Left renal cortex interstitium (tissue), 4 donors: ENCODE data around the gene CCM2L. TPM values are rescaled to one million over a fixed set of nuclear protein-coding genes. Genes with fewer than 3 reads are reported as not detected.
A peak's percentile ranks its signal among the peaks of the same experiment; 100 is the strongest.

ENCODE experiments used
- DNase-seq, 4 donors: peaks; one replicate each; pipeline ENCODE4 v3.0.0-alpha.2; 2013; ENCODE audit warnings: low read depth in 4 of 4, low spot score in 2 of 4, missing footprints in 1 of 4
- polyA plus RNA-seq, 4 donors: library from polyadenylated mRNA; unstranded; fragments of 120-200 nt; gene quantifications; one replicate each; pipeline ENCODE4 v1.2.1, GENCODE V29; 2013; ENCODE audit not compliant: insufficient read length in 4 of 4

The CCM2L gene
- polyA plus RNA-seq, 4 donors = 6.6 to 8.5 (median 7.9) TPM

DNA sequence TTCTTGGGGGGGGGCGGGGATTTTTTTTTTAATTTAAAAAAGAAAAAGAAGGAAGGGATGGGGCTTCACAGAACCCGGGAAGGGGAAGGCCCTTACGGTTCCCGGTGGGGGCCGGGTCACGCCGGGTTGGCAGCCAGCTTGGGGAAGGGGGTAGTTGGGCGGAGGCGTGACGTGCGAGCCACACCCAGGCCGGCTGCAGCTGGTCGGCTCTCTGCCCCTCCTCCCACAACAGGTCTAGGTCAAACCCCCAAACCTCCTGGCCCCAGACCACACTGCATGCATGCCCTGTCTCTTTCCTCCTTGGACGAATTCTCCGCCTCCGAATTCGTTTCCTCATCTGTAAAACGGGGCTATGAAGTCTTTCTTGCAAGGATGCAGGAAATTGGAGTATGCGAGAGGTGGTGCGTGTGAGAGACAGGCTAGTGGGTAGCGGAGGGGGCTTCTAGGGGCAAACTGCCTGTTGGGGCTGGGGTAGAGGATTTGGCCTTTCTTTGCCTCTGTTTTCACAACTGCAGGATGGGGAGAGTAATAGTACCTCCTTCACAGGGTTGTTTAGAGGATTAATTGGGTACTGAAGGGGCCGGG lies 42.6 kb downstream of the CCM2L start:
- no peak for DNase-seq

GRCh38 chr20:32053648-32054047 lies 43.4 kb downstream of the CCM2L start:
- no peak for DNase-seq

DNA sequence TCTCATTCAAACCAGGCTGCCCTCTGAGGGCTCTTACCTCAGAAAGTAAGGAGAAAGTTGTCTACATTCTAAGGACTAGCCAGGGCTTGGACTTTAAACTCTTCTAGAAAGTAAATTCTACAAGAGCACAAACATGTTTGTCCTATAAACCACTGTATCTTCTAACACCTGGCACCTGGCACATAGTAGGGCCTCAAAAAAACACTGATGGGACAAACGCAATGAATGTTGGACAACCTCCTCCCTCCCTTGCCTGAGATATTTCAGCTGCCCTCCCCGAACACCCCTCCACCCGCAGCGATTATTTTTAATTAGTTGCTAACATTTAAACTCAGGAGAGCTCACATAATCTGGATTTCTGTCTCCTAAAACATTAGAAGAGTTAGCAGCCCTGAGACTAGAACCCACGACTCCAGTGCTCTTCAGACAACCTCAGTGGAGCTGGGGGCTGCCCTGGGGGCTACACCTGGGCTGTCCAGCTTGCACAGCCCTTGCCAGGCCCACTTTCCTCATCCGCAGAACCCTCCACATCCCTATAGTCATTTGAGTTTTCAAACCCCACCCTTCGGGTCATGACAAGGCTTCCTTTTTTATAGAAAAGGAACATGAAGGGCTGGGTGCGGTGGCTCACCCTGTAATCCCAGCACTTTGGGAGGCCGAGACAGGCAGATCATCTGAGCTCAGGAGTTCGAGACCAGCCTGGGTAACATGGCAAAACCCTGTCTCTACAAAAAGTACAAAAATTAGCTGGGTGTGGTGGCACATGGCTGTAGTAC lies 46.7 kb downstream of the CCM2L start:
- DNase-seq = no peak

DNA sequence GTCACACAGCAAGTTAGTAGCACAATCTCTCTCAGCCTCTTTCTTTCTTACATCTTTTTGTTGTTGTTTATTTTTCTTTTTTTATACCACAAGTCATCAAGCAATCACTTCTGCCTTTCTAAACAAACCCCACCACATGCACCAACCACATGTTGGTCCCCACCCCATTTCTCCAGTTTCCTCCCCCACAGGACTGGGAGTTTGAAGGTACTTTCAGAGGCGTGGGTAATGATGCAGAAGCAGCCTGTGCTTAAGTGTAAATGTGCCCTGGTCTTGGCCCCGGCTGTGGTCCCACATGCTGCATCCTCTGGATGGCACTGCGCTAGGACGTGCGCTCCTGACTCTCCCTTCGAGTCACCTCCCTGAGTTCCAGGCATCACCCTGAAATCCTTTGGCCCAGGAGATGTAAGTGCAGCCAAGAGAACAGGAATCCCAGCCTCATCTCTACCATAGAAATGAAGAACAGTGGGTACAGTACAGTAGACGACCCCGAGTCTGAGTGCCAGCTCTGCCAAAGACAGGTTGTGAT lies 47.5 kb downstream of the CCM2L start:
- no peak for DNase-seq

GRCh38 chr20:32059189-32059588 lies 49.0 kb downstream of the CCM2L start:
- DNase-seq = no peak

- DNase-seq = no peak
Observed at GRCh38 chr20:32062776-32063170, 52.5 kb downstream of the CCM2L start.

DNA sequence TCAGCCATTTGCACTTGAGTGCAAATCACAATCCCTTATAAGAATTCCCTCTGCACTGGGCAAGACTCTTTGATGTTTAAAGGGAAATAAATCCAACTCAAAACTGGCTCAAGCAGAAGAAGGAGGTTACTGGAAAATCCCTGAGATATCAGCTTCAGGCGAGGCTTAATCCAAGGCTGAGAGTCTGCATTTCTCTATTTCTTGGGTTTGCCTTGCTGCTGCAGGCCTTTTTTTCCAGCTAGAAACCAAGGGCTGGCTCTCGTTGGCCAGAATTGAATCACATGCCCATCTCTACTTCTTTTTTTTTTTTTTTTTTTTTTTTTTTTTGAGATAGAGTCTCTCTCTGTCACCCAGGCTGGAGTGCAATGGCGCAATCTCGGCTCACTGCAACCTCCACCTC lies 53.5 kb downstream of the CCM2L start:
- DNase-seq = no peak

DNA sequence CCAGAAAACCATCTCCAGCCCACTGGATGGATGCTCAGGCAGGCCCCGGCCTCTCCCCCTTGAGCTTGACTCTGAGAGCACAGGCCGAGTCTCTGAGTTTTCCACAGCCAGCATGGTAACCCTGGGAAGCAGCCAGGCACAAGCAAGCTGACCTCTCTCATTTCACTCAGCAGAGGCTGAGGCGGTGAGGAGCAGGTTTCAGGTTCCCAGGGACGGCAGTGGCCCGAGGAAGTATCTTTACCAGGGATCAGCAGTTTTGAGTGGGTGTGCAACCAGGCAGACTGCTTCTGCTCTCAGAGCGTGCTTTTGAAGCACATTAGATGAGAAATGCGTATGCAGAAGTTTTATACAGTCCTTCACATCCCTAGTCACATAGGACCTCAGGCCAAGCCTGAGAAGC lies 54.4 kb downstream of the CCM2L start:
- DNase-seq = peak in 2 of 4 donors; percentile 32 to 37

GRCh38 chr20:32067234-32067821 lies 57.1 kb downstream of the CCM2L start:
- DNase-seq = no peak

GRCh38 chr20:32068174-32068573 lies 57.9 kb downstream of the CCM2L start:
- no peak for DNase-seq

DNA sequence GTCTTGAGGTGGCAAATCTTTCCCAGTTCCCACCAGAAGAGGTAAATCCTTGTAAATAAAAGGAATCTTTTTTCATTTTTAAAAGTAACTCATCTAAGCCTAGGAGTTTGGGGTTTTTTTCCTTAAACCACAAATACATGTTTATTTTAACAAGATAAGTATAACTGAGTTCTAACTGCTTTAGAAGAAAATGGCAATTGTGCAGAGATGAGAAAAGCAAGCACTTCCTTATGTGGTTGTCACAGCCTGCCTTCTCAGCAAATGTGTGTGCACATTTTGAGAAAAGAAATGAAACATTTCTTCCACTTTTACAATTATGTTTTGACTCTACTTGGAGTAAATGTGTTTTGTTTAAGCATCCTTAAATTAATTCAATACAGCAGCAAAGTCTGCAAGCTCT lies 59.5 kb downstream of the CCM2L start:
- DNase-seq = no peak

GRCh38 chr20:32070282-32070681 lies 60.0 kb downstream of the CCM2L start:
- no peak for DNase-seq

- no peak for DNase-seq
Observed at GRCh38 chr20:32070690-32071213, 60.5 kb downstream of the CCM2L start.

GRCh38 chr20:32071395-32072167 lies 61.3 kb downstream of the CCM2L start:
- no peak for DNase-seq

- DNase-seq = no peak
Observed at GRCh38 chr20:32072168-32072750, 62.0 kb downstream of the CCM2L start.

DNA sequence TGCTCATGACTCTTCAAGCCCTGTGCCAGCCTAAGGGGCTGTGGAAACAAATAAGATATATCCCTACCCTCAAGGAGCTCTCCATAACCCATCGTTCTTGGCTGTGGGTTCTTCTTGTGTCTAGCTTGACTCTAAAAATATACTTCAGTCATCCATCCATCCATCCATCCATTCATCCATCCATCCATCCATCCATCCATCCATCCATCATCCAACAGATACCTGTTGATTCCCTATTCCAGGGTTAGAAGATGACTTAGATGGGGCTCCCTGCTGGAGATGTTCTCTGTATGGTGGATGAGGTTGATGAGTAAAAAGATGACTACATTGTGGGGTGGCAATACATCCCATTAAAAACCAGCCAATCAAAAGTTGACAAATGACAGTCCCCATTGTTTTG lies 65.3 kb downstream of the CCM2L start:
- DNase-seq = no peak

GRCh38 chr20:32077190-32077589 lies 67.0 kb downstream of the CCM2L start:
- no peak for DNase-seq

DNA sequence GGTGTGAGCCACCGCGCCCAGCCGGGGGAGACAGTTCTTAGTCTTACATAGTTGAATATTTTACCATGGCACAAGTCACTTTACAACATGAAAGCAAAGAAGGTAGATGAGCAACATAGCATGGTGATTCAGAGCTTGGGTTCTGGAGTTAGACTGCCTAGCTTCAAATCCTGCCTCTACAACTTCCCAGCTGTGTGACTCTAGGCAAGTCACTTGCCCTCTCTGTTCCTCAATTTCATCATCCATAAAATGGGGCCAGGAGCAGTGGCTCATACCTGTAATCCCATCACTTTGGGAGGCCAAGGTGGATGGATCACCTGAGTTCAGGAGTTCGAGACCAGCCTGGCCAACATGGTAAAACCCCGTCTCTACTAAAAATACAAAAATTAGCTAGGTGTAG lies 68.1 kb downstream of the CCM2L start:
- no peak for DNase-seq

DNA sequence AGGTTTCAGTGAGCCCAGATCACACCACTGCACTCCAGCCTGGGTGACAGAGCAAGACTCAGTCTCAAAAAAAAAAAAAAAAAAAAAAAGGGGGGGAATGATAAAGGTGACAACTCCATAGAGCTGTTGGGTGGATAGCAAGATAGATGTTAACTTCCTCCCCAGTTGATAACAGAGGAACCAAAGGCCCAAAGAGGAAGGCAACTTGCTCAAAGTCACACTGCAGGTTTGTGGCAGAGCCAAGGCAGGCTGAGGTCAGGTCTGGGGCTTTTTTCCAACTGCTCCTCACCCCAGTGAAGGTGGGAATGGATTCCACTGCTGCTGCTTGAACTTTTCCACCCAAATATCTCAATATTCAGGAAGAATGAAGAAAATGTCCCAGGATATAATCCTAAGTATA lies 68.6 kb downstream of the CCM2L start:
- no peak for DNase-seq

DNA sequence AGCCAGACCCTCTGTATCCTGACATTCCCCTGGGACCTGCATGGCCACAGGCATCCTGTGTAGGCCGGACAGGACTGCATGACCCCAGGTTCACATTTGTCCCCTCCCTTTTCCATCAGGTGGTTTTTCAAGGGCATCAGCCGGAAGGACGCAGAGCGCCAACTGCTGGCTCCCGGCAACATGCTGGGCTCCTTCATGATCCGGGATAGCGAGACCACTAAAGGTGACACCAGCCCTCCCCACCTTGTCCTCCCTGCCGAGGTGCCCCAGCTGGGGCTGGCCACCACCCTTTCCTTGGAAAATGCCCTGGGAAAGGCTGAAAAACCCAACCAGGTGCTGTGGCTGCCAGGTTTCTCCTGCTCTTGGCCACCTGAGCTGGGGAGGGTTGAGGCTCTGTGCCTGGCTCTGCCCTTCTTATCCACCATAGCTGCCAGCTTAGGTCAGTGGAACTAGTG lies 69.4 kb downstream of the CCM2L start:
- DNase-seq = no peak
